ENCODE data around the gene ST8SIA2. TPM values are rescaled to one million over a fixed set of nuclear protein-coding genes. Genes with fewer than 3 reads are reported as not detected.

The ST8SIA2 gene
- total RNA-seq, 1 donor from 2014 or later = not detected

DNA sequence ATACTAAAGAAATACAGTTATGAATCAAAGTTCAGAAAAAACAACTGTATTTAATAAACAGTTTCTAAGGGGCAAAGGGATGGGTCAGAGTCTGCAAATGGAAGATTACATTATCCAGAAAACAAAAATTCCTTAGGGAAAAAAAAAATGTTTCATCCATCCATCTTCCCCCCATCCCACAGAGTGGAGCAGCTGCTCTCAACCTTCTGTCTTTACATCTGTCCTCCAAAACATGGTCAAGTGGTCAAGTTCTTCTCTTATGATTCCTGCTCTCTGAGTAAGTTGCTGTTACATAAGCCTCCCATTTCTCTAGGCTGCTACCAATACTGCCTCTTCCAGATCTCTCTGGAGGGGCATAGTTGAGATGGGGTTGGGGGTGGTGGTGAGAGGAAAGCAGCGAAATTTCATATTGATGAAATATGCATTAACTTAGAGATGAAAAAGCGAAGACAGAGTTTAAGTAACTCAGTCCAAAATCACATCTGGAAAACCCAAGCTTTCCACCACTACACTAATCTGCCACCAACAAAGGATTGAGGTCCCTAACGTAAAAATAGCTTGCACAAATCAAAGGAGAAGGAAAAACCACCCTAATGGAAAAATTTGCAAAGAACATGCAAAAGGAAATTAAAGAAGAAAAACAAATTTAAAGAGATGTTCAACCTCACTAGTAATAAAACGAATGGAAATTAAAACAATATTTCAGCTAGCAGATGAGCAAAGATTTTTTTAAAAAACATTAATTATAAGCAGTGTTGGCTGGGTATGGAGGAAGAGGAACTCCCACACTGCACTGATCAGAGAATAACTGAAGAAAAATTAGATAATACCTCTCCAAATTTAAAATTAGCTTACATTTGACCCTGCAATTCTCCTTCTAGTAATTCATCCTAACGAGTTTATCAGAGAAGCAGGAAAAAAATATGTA, 109.5 kb downstream of the ST8SIA2 start:
- TF ChIP-seq, protein P1, sequence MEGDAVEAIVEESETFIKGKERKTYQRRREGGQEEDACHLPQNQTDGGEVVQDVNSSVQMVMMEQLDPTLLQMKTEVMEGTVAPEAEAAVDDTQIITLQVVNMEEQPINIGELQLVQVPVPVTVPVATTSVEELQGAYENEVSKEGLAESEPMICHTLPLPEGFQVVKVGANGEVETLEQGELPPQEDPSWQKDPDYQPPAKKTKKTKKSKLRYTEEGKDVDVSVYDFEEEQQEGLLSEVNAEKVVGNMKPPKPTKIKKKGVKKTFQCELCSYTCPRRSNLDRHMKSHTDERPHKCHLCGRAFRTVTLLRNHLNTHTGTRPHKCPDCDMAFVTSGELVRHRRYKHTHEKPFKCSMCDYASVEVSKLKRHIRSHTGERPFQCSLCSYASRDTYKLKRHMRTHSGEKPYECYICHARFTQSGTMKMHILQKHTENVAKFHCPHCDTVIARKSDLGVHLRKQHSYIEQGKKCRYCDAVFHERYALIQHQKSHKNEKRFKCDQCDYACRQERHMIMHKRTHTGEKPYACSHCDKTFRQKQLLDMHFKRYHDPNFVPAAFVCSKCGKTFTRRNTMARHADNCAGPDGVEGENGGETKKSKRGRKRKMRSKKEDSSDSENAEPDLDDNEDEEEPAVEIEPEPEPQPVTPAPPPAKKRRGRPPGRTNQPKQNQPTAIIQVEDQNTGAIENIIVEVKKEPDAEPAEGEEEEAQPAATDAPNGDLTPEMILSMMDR (IDR thresholded peaks at IDR 0.05) = no peak

DNA sequence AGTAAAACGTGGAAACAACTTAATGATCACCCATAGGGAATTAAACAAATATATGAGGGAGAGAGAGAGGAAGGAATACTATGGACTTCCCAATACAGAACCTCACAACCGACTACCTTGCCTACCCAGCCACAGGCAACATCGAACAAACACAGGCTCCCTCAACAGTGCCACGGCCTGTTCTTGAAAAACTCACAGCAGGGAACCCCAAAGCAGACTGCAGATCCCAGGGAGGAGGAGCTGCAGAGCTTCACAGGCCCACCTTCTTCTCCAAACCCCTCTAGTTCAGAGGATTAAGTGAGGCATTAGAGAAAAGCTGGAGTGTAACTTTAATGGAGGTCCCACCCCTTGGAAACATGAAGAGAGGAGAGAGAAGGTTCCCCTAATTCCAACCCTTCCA, 110.2 kb downstream of the ST8SIA2 start:
- intact Hi-C loops (cut with DNase I) = no loop called here
- TF ChIP-seq, protein P1 (IDR thresholded peaks at IDR 0.05) = no peak
- Histone ChIP-seq H3K27ac (no peak overlapping the region), H3K4me3 (no peak overlapping the region), H3K27me3 (no peaks in the 10 kb centered on the region), H3K4me1 (no peaks in the 10 kb centered on the region), H3K36me3 (no peaks in the 10 kb centered on the region), H3K9me3 (peaks cover 0 to 12% of the 10 kb centered on the region in 2 donors)
- DNase-seq (ENCODE audit: low spot score in 2 of 2) = no peak

More for the DNA sequence above, 109.5 kb downstream of the ST8SIA2 start:
- intact Hi-C loops (cut with DNase I) = no loop called here
- Histone ChIP-seq H3K36me3 (no peaks in the 10 kb centered on the region), H3K4me1 (no peaks in the 10 kb centered on the region), H3K27me3 (no peaks in the 10 kb centered on the region), H3K4me3 (no peak overlapping the region), H3K27ac (no peak overlapping the region), H3K9me3 (peaks cover 0 to 12% of the 10 kb centered on the region in 2 donors)
- DNase-seq (ENCODE audit: low spot score in 2 of 2) = no peak

DNA sequence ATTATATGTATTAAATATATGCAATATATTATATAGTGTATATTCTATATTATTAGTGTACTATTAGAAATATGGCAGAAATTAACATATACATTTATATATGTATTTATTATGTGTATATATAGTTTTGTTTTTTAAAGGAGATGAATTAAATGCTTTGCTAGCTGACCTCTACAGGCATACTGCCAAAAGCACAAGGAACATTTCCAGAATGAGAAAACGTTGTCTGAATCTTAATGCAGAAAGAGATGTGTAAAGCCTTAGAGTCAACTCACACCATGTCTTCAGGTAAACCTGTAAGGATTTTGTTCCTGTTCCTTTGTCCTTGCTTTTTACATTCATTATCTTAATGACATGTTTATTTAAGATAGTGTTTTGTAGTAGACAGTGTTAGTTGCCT, 111.9 kb downstream of the ST8SIA2 start:
- Histone ChIP-seq H3K9me3 (peaks cover 0 to 12% of the 10 kb centered on the region in 2 donors), H3K27me3 (no peaks in the 10 kb centered on the region), H3K27ac (no peak overlapping the region), H3K4me1 (no peaks in the 10 kb centered on the region), H3K4me3 (no peak overlapping the region), H3K36me3 (no peaks in the 10 kb centered on the region)
- TF ChIP-seq, protein P1 (IDR thresholded peaks at IDR 0.05) = no peak
- no peak for DNase-seq (ENCODE audit: low spot score in 2 of 2)
- intact Hi-C loops (cut with DNase I) = no loop called here

DNA sequence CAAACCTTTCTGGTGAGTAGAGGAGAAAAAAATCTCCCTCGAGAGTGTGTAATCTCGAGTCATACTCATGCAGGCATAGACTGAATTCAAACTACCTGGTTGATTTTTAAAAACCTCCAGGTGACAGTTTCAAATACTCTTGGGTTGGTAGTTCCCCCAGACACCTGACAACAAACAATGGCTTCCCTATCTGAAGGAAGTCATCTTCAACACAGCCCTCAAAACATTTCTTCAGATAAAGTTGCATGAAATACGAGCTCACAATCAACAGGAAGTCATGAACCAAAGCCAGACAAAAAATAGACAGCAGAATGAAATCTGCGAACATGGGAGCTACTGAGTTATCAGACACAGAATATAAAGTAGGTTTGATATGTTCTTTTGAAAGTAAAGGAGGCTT, 112.8 kb downstream of the ST8SIA2 start:
- Histone ChIP-seq H3K4me3 (no peak overlapping the region), H3K27ac (no peak overlapping the region), H3K4me1 (no peaks in the 10 kb centered on the region), H3K9me3 (peaks cover 0 to 12% of the 10 kb centered on the region in 2 donors), H3K27me3 (no peaks in the 10 kb centered on the region), H3K36me3 (no peaks in the 10 kb centered on the region)
- TF ChIP-seq, protein P1 (IDR thresholded peaks at IDR 0.05) = no peak
- intact Hi-C loops (cut with DNase I) = no loop called here
- DNase-seq (ENCODE audit: low spot score in 2 of 2) = no peak

DNA sequence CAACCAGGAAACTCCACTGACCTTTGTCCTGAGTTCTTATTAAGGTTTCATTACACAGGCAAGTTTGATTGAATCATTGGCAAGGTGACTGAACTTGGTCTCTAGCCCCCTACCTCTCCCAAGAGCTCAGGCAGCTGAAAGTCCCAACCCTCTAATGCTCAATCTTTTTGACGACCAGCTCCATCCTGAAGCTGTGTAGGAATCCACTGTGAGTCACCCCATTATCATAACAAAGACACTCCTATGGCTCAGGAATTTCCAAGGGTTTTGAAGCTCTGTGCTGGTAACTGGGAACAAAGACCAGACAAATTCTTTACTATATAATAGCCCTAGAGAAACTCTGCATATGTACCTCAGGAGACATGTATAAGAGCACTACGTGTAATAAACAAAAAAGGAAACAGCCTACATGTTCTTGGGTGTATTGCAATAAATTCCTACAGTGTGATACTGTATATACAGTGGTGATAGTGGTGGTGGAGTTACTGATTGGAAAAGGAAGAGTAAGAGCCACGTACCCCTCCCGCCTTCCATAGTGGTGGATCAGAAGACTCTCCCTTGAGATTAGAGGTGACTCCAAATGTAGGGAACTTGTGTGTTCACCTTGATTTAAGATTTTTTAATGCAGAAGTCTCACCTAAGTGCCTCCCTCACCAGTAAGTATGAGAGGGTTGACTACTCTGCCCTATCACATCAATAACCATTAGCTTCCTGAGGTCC, 116.6 kb downstream of the ST8SIA2 start:
- Histone ChIP-seq H3K9me3 (peaks cover 0 to 12% of the 10 kb centered on the region in 2 donors), H3K4me1 (no peaks in the 10 kb centered on the region), H3K27me3 (no peaks in the 10 kb centered on the region), H3K27ac (no peak overlapping the region), H3K36me3 (no peaks in the 10 kb centered on the region), H3K4me3 (no peak overlapping the region)
- no peak for DNase-seq (ENCODE audit: low spot score in 2 of 2)
- intact Hi-C loops (cut with DNase I) = no loop called here
- TF ChIP-seq, protein P1 (IDR thresholded peaks at IDR 0.05) = no peak

All from ascending aorta (tissue), 2 donors.